Raji (cell line): ENCODE results near the gene MGAT5B.

Experiments used
- POLR2A ChIP-seq: IDR thresholded peaks from 2 replicates; pipeline ENCODE4 v1.6.1; 2011; ENCODE audit warnings: low read depth, low read length, control low read depth; ENCODE audit not compliant: insufficient read depth

Gene MGAT5B

GRCh38 chr17:76883744-76884525 lies 15.7 kb downstream of the MGAT5B start:
- no peak for TF ChIP-seq POLR2A

GRCh38 chr17:76884995-76885893 lies 17.0 kb downstream of the MGAT5B start:
- no peak for TF ChIP-seq POLR2A

GRCh38 chr17:76885894-76886290 lies 17.7 kb downstream of the MGAT5B start:
- TF ChIP-seq POLR2A = no peak

GRCh38 chr17:76886395-76886794 lies 18.2 kb downstream of the MGAT5B start:
- TF ChIP-seq POLR2A = no peak

- TF ChIP-seq POLR2A = no peak
Observed at GRCh38 chr17:76887802-76888201, 19.6 kb downstream of the MGAT5B start.

- TF ChIP-seq POLR2A = no peak
Observed at GRCh38 chr17:76888661-76889060, 20.5 kb downstream of the MGAT5B start.

- no peak for TF ChIP-seq POLR2A
Observed at GRCh38 chr17:76889323-76889722, 21.1 kb downstream of the MGAT5B start.

- no peak for TF ChIP-seq POLR2A
Observed at GRCh38 chr17:76892329-76892728, 24.1 kb downstream of the MGAT5B start.

- TF ChIP-seq POLR2A = no peak
Observed at GRCh38 chr17:76893623-76894334, 25.6 kb downstream of the MGAT5B start.

- no peak for TF ChIP-seq POLR2A
Observed at GRCh38 chr17:76894842-76895241, 26.6 kb downstream of the MGAT5B start.

GRCh38 chr17:76897023-76897422 lies 28.8 kb downstream of the MGAT5B start:
- no peak for TF ChIP-seq POLR2A

- TF ChIP-seq POLR2A = no peak
Observed at GRCh38 chr17:76899414-76899813, 31.2 kb downstream of the MGAT5B start.

- TF ChIP-seq POLR2A = no peak
Observed at GRCh38 chr17:76900723-76901122, 32.5 kb downstream of the MGAT5B start.

- TF ChIP-seq POLR2A = no peak
Observed at GRCh38 chr17:76901542-76902197, 33.5 kb downstream of the MGAT5B start.

GRCh38 chr17:76902476-76902875 lies 34.3 kb downstream of the MGAT5B start:
- no peak for TF ChIP-seq POLR2A
